ENCODE data around the gene MYO1B.

The MYO1B gene

DNA sequence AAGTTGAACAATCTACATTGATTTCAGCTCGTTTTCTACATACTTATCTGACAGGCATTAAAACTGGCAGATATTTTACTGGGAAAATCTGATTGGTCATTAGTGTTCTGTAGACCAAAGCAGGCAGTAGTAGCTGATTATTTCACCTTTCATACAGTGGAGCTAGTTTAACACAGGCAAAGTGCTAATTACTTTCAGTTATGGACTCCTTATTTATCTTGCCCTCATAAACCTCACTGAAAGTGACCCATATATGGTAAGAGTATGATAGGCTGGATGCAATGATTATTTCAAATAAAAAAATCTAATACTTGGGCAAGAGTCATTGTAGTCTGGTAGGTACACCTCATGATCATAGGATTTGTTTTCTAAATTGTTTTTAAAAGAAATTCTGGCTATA is 129.7 kb downstream of the MYO1B start:
- peaks cover 5% of the 10 kb centered on the region for H3K79me2 ChIP-seq (ENCODE audit: control insufficient read depth, insufficient read depth, low read length, unreplicated experiment)
- H3K27me3 ChIP-seq (ENCODE audit: insufficient read depth, low read length), result no peaks in the 10 kb centered on the region
- H3K27ac ChIP-seq (ENCODE audit: low read depth, low read length), result no peak overlapping the region
- no peak overlapping the region for H2AFZ ChIP-seq (ENCODE audit: low read length, unreplicated experiment)
- H3K4me1 ChIP-seq (ENCODE audit: control insufficient read depth, insufficient read depth, low read length, unreplicated experiment), result peaks cover 19% of the 10 kb centered on the region
- no peak overlapping the region for H3K4me3 ChIP-seq (ENCODE audit: low read depth, low read length)
- peaks cover 5% of the 10 kb centered on the region; the same call in 1 of the 2 replicates for H3K36me3 ChIP-seq (ENCODE audit: insufficient read depth, low read length)

DNA sequence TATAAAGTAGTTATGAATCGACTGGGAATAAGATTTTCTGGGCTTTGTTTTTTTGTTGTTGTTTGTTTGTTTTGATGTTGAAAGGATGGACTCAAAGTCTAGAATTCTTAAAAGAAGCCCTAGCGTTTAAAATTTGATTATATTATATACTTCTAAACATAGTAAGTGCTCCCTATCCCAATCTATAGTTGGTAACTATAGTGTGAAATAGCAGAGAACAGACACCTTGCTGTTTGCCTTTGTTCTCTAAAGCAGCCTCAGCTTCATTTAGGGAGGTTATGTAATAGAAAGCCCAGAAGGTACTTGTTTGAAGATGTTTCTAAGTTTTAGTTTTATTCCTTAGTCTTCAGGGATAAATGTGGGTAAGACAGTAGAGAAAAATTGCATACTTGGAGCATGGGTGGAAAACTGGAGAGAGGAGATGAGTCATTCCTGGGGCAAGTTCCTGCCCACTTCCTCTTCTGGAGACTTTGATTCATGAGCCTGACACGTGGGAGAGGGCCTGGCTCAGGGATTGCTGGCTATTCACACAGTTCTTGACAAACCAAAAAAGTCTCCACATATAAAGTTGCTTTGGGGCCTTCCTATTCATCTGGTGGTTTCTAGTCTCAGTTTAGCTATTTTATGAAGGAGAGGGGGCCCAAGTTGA is 131.9 kb downstream of the MYO1B start:
- H3K4me3 ChIP-seq (ENCODE audit: low read depth, low read length), result no peak overlapping the region
- H3K27ac ChIP-seq (ENCODE audit: low read depth, low read length), result peak overlapping the region; percentile 77

DNA sequence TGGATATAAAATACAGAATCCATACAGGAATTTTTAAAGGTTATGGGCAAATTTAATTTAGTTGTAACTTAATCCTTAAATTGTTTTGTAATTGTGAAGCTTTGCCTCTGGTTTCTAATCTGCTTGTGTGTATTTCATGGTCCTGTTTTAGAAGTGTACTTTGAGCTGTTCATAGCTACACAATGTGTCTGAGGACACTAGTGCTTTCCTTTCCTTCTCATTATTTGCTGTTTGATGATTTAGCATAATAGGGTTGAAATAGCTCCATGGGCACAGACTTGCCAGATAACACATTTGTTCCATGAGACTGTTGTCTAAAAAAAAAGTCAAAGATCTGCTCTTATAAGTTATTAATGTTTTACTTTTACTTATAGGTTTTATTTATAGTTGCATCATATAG is 134.2 kb downstream of the MYO1B start:
- Histone ChIP-seq H3K27ac (ENCODE audit: low read depth, low read length) (no peak overlapping the region), H3K27me3 (ENCODE audit: insufficient read depth, low read length) (no peaks in the 10 kb centered on the region), H2AFZ (ENCODE audit: low read length, unreplicated experiment) (no peak overlapping the region), H3K79me2 (ENCODE audit: control insufficient read depth, insufficient read depth, low read length, unreplicated experiment) (peaks cover 5% of the 10 kb centered on the region), H3K4me3 (ENCODE audit: low read depth, low read length) (no peak overlapping the region), H3K36me3 (ENCODE audit: insufficient read depth, low read length) (no peaks in the 10 kb centered on the region), H3K4me1 (ENCODE audit: control insufficient read depth, insufficient read depth, low read length, unreplicated experiment) (peaks cover 33% of the 10 kb centered on the region)

More for the DNA sequence above, 131.9 kb downstream of the MYO1B start:
- Histone ChIP-seq H3K79me2 (ENCODE audit: control insufficient read depth, insufficient read depth, low read length, unreplicated experiment) (peaks cover 5% of the 10 kb centered on the region), H3K4me1 (ENCODE audit: control insufficient read depth, insufficient read depth, low read length, unreplicated experiment) (peaks cover 19% of the 10 kb centered on the region), H3K27me3 (ENCODE audit: insufficient read depth, low read length) (no peaks in the 10 kb centered on the region), H2AFZ (ENCODE audit: low read length, unreplicated experiment) (no peak overlapping the region), H3K36me3 (ENCODE audit: insufficient read depth, low read length) (peaks cover 5% of the 10 kb centered on the region; the same call in 1 of the 2 replicates)

DNA sequence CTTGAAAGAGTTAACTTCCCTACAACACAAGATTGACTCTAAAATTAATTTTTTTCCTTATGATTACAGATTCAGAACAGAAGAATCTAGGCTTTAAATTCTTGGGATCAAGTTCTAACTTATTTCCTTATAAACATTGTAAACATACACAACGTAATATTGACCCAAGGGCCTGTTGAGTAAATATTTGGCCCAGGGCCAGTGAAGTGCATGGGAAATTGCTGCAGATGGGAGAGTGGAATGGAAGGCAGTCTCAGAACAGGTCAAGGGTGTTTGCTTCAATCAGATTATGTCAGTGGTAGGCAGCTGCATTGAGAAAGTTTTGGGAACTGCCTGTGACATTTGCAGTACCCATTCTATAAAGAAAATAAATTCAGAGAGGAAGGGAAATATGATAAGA is 137.6 kb downstream of the MYO1B start:
- Histone ChIP-seq H3K4me3 (ENCODE audit: low read depth, low read length) (no peak overlapping the region), H2AFZ (ENCODE audit: low read length, unreplicated experiment) (no peak overlapping the region), H3K4me1 (ENCODE audit: control insufficient read depth, insufficient read depth, low read length, unreplicated experiment) (peaks cover 50% of the 10 kb centered on the region), H3K27me3 (ENCODE audit: insufficient read depth, low read length) (no peaks in the 10 kb centered on the region), H3K36me3 (ENCODE audit: insufficient read depth, low read length) (no peaks in the 10 kb centered on the region), H3K27ac (ENCODE audit: low read depth, low read length) (peak overlapping the region; percentile 57), H3K79me2 (ENCODE audit: control insufficient read depth, insufficient read depth, low read length, unreplicated experiment) (peaks cover 5% of the 10 kb centered on the region)

DNA sequence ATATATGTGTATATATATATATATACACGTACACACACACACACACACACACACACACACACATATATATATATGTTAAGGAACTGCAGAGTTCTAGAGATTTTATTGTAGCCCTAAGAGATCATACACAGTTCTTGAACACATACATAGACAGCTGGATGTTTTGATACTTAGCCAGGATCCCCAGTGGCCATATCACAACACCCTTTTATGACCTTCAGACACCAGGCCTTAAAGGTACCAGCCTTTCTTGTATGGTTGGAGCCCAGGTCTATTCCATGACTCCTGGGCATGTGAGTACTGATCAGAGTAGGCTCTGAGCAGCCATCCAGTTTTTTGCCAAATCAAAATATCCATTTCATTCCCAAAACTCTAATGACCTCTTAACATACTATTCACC is 138.3 kb downstream of the MYO1B start:
- Histone ChIP-seq H3K36me3 (ENCODE audit: insufficient read depth, low read length) (0 out of 2 replicates have a peak, but pooled peaks cover 3% of the 10 kb centered on the region), H2AFZ (ENCODE audit: low read length, unreplicated experiment) (no peak overlapping the region), H3K4me3 (ENCODE audit: low read depth, low read length) (no peak overlapping the region), H3K4me1 (ENCODE audit: control insufficient read depth, insufficient read depth, low read length, unreplicated experiment) (peaks cover 47% of the 10 kb centered on the region), H3K79me2 (ENCODE audit: control insufficient read depth, insufficient read depth, low read length, unreplicated experiment) (peaks cover 5% of the 10 kb centered on the region), H3K27ac (ENCODE audit: low read depth, low read length) (no peak overlapping the region), H3K27me3 (ENCODE audit: insufficient read depth, low read length) (no peaks in the 10 kb centered on the region)

DNA sequence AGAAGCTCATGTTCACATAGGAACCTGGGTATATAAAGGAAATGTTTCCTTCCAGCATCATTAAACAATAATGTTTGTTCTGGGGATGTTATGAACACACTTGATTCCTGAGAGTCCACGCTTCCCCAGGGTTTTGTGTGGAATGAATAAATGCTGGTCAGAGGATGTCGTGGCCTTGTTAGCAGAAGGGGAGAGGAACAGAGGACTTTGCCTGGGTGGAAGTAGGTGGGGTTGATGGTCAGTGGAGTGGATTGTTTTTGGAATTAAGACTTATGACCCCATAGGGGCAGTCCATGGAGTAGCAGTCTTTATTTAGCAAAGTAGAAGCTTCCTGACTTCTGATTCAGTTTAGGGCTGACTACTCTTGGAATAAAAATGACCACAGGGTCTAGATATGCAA is 139.6 kb downstream of the MYO1B start:
- Histone ChIP-seq H3K27ac (ENCODE audit: low read depth, low read length) (peak overlapping the region; percentile 58), H2AFZ (ENCODE audit: low read length, unreplicated experiment) (no peak overlapping the region), H3K36me3 (ENCODE audit: insufficient read depth, low read length) (peaks cover 15% of the 10 kb centered on the region), H3K79me2 (ENCODE audit: control insufficient read depth, insufficient read depth, low read length, unreplicated experiment) (no peaks in the 10 kb centered on the region), H3K4me1 (ENCODE audit: control insufficient read depth, insufficient read depth, low read length, unreplicated experiment) (peaks cover 47% of the 10 kb centered on the region), H3K4me3 (ENCODE audit: low read depth, low read length) (no peak overlapping the region), H3K27me3 (ENCODE audit: insufficient read depth, low read length) (no peaks in the 10 kb centered on the region)

DNA sequence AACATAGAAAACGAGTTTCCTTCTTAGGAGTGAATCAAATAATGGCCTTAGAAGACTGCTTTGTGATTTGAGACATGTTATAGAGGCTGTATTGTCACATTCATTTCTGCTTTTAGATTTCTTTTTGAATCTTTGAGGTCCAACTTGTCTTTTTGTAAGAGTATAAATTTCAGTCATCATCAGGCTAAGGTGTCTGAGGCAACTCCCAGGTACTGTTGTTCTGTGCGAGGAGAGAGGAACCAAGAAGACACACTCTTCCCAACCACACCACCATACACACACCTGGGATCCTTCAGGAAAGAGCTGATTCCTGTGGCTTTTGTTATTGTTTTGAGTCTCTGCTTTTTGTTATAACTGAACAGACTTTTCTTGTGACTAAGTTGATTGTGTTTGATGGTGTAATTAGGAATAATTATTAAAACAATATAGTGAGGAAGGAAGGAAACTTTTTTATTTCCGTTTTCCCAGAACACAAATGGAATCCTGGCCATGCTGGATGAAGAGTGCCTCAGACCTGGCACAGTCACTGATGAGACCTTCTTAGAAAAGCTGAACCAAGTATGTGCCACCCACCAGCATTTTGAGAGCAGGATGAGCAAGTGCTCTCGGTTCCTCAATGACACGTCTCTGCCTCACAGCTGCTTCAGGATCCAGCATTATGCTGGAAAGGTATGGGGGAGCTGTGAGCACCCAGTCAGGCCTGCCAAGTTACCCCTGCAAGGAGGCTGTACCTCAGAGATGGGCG is 140.4 kb downstream of the MYO1B start:
- peaks cover 23% of the 10 kb centered on the region for H3K36me3 ChIP-seq (ENCODE audit: insufficient read depth, low read length)
- H3K27ac ChIP-seq (ENCODE audit: low read depth, low read length), result peak overlapping the region; percentile 58
- no peaks in the 10 kb centered on the region for H3K79me2 ChIP-seq (ENCODE audit: control insufficient read depth, insufficient read depth, low read length, unreplicated experiment)
- H3K4me1 ChIP-seq (ENCODE audit: control insufficient read depth, insufficient read depth, low read length, unreplicated experiment), result peaks cover 47% of the 10 kb centered on the region
- no peaks in the 10 kb centered on the region for H3K27me3 ChIP-seq (ENCODE audit: insufficient read depth, low read length)
- no peak overlapping the region for H2AFZ ChIP-seq (ENCODE audit: low read length, unreplicated experiment)
- H3K4me3 ChIP-seq (ENCODE audit: low read depth, low read length), result no peak overlapping the region

DNA sequence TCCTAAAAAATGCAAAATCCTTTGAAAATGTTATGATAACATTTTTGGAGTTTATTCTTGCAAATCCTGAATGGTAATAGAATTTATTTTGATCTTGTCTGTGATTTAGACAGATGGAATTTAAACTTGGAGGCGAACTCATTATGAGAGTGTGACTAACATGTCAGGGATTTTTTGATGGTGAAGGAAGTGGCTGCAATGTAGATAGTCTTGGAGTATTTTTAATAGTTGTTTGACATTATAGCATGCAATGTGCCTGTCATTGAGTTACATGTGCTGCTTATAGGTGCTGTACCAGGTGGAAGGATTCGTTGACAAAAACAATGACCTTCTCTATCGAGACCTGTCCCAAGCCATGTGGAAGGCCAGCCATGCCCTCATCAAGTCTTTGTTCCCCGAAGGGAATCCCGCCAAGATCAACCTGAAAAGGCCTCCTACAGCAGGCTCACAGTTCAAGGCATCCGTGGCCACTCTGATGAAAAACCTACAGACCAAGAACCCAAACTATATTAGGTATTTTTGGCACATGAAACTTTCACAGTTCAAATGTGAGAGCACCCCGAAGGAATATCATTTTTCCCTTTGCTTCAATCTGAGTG is 141.8 kb downstream of the MYO1B start:
- H3K4me3 ChIP-seq (ENCODE audit: low read depth, low read length), result no peak overlapping the region
- peak overlapping the region; percentile 58 for H3K27ac ChIP-seq (ENCODE audit: low read depth, low read length)
- no peaks in the 10 kb centered on the region for H3K79me2 ChIP-seq (ENCODE audit: control insufficient read depth, insufficient read depth, low read length, unreplicated experiment)
- H3K27me3 ChIP-seq (ENCODE audit: insufficient read depth, low read length), result no peaks in the 10 kb centered on the region
- H2AFZ ChIP-seq (ENCODE audit: low read length, unreplicated experiment), result no peak overlapping the region
- peaks cover 37% of the 10 kb centered on the region for H3K36me3 ChIP-seq (ENCODE audit: insufficient read depth, low read length)
- H3K4me1 ChIP-seq (ENCODE audit: control insufficient read depth, insufficient read depth, low read length, unreplicated experiment), result peaks cover 47% of the 10 kb centered on the region

DNA sequence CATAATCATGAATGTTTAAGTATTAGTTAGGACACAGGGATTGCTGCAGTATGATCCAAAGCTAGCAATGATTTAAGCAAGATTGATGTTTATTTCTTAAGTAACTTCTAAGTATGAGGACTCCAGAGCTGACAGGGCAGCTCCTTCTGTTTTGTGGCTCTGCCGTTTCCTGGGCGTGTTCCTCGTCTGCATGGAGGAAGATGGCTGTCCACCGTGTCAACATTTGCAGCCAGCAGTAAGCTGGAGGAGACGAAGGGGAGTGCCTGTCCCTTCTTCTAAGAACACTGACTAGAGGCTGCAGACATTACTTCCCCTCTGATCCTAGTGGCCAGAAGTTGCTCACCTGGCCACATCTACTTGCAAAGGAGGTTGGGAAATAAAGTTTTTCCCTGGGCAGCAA is 144.1 kb downstream of the MYO1B start:
- no peak overlapping the region for H3K4me3 ChIP-seq (ENCODE audit: low read depth, low read length)
- H2AFZ ChIP-seq (ENCODE audit: low read length, unreplicated experiment), result no peak overlapping the region
- peaks cover 33% of the 10 kb centered on the region for H3K4me1 ChIP-seq (ENCODE audit: control insufficient read depth, insufficient read depth, low read length, unreplicated experiment)
- peaks cover 56% of the 10 kb centered on the region for H3K36me3 ChIP-seq (ENCODE audit: insufficient read depth, low read length)
- no peaks in the 10 kb centered on the region for H3K27me3 ChIP-seq (ENCODE audit: insufficient read depth, low read length)
- no peak overlapping the region for H3K27ac ChIP-seq (ENCODE audit: low read depth, low read length)
- H3K79me2 ChIP-seq (ENCODE audit: control insufficient read depth, insufficient read depth, low read length, unreplicated experiment), result no peaks in the 10 kb centered on the region

DNA sequence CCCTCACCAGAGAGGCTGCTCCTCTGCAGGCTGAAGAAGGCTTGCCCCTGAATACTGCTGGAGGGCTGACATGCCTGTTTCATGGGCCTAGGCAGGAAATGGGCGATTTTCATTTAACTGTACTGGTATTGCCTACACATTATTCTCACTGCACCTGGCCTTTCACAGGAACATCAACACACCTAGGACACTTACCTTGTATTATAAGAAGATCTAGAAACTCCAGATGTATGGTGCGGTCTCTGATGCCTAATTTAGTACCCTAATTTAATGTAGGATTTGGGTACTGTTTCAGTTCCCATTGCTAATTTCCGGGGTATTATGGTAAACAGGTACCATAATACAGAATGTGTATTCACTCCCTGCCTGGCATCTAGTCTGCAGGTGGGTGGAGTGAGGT is 146.0 kb downstream of the MYO1B start:
- peaks cover 17% of the 10 kb centered on the region for H3K4me1 ChIP-seq (ENCODE audit: control insufficient read depth, insufficient read depth, low read length, unreplicated experiment)
- no peak overlapping the region for H2AFZ ChIP-seq (ENCODE audit: low read length, unreplicated experiment)
- no peaks in the 10 kb centered on the region for H3K79me2 ChIP-seq (ENCODE audit: control insufficient read depth, insufficient read depth, low read length, unreplicated experiment)
- no peaks in the 10 kb centered on the region for H3K27me3 ChIP-seq (ENCODE audit: insufficient read depth, low read length)
- no peak overlapping the region for H3K27ac ChIP-seq (ENCODE audit: low read depth, low read length)
- peaks cover 73% of the 10 kb centered on the region for H3K36me3 ChIP-seq (ENCODE audit: insufficient read depth, low read length)
- no peak overlapping the region for H3K4me3 ChIP-seq (ENCODE audit: low read depth, low read length)
